ENCODE data around the gene ISG15.
"Not testable (repeated sequence)": the region's sequence is repeated elsewhere in the genome, so short reads cannot be mapped to it uniquely, and the experiment has no call there.

ISG15 gene

GRCh38 chr1:1020000-1020404 lies 6.7 kb downstream of the ISG15 start, which contains the start of gene AGRN:
TSS of gene AGRN (plus strand) at chr1:1020120. CDS start at chr1:1020173, 53 bp downstream.
- peak within 1 kb of the TSS; percentile 89 for H3K4me3 ChIP-seq (ENCODE audit: low read length)
- TF ChIP-seq ZNF274 (IDR thresholded peaks at IDR 0.05; ENCODE audit: low read depth, low read length), result no peak

GRCh38 chr1:1020415-1021009 lies 7.2 kb downstream of the ISG15 start:
- H3K4me3 ChIP-seq (ENCODE audit: low read length), result peak overlapping the region; percentile 89
- TF ChIP-seq ZNF274 (IDR thresholded peaks at IDR 0.05; ENCODE audit: low read depth, low read length), result no peak

GRCh38 chr1:1021010-1021919 lies 8.0 kb downstream of the ISG15 start:
- peak overlapping the region; percentile 30 for H3K4me3 ChIP-seq (ENCODE audit: low read length)
- no peak for TF ChIP-seq ZNF274 (IDR thresholded peaks at IDR 0.05; ENCODE audit: low read depth, low read length)

GRCh38 chr1:1021920-1022259 lies 8.6 kb downstream of the ISG15 start:
- TF ChIP-seq ZNF274 (IDR thresholded peaks at IDR 0.05; ENCODE audit: low read depth, low read length), result no peak
- no peak overlapping the region for H3K4me3 ChIP-seq (ENCODE audit: low read length)

- TF ChIP-seq ZNF274 (IDR thresholded peaks at IDR 0.05; ENCODE audit: low read depth, low read length), result no peak
- H3K4me3 ChIP-seq (ENCODE audit: low read length), result no peak overlapping the region
Measured at GRCh38 chr1:1022302-1023009, 9.2 kb downstream of the ISG15 start.

- TF ChIP-seq ZNF274 (IDR thresholded peaks at IDR 0.05; ENCODE audit: low read depth, low read length), result no peak
- no peak overlapping the region for H3K4me3 ChIP-seq (ENCODE audit: low read length)
Measured at GRCh38 chr1:1023700-1024099, 10.4 kb downstream of the ISG15 start.

GRCh38 chr1:1024149-1024770 lies 11.0 kb downstream of the ISG15 start:
- H3K4me3 ChIP-seq (ENCODE audit: low read length), result no peak overlapping the region
- no peak for TF ChIP-seq ZNF274 (IDR thresholded peaks at IDR 0.05; ENCODE audit: low read depth, low read length)

GRCh38 chr1:1024771-1025699 lies 11.7 kb downstream of the ISG15 start:
- TF ChIP-seq ZNF274 (IDR thresholded peaks at IDR 0.05; ENCODE audit: low read depth, low read length), result no peak
- H3K4me3 ChIP-seq (ENCODE audit: low read length), result no peak overlapping the region

- H3K4me3 ChIP-seq (ENCODE audit: low read length), result no peak overlapping the region
- TF ChIP-seq ZNF274 (IDR thresholded peaks at IDR 0.05; ENCODE audit: low read depth, low read length), result no peak
Measured at GRCh38 chr1:1025730-1026129, 12.4 kb downstream of the ISG15 start.

- no peak overlapping the region for H3K4me3 ChIP-seq (ENCODE audit: low read length)
- no peak for TF ChIP-seq ZNF274 (IDR thresholded peaks at IDR 0.05; ENCODE audit: low read depth, low read length)
Measured at GRCh38 chr1:1026599-1027413, 13.5 kb downstream of the ISG15 start.

GRCh38 chr1:1027791-1028190 lies 14.5 kb downstream of the ISG15 start:
- no peak for TF ChIP-seq ZNF274 (IDR thresholded peaks at IDR 0.05; ENCODE audit: low read depth, low read length)
- no peak overlapping the region for H3K4me3 ChIP-seq (ENCODE audit: low read length)

GRCh38 chr1:1030867-1031658 lies 17.8 kb downstream of the ISG15 start:
- not testable (repeated sequence) for H3K4me3 ChIP-seq (ENCODE audit: low read length)

Data from GM08714 (cell line).